Iris pigment epithelial cell (primary cell): ENCODE results near the gene IFT27.

Experiments used
- DNase-seq: peaks from one replicate; pipeline ENCODE4 v3.0.0-alpha.2; 2011; ENCODE audit warnings: low read depth

Gene IFT27

GRCh38 chr22:36775964-36776669 is at the start of gene IFT27:
Gene IFT27, minus strand, starts transcription at chr22:36776119. Its CDS starts 412 bp downstream, at chr22:36775707.
- DNase-seq: peak; percentile 100

GRCh38 chr22:36824655-36825054 is 48.7 kb upstream of the IFT27 start:
- DNase-seq: no peak

- peak; percentile 39 for DNase-seq
These were observed 47.4 kb upstream of the IFT27 start for GRCh38 chr22:36823186-36823839.

- no peak for DNase-seq
These were observed 46.7 kb upstream of the IFT27 start for GRCh38 chr22:36822581-36822980.

GRCh38 chr22:36819112-36819511 is 43.2 kb upstream of the IFT27 start:
- DNase-seq: no peak

GRCh38 chr22:36818010-36818642 is 42.2 kb upstream of the IFT27 start:
- DNase-seq: no peak

- DNase-seq: no peak
These were observed 41.6 kb upstream of the IFT27 start for GRCh38 chr22:36817525-36817848.

GRCh38 chr22:36816636-36817524 is 41.0 kb upstream of the IFT27 start, which contains the start of gene PVALB:
Gene PVALB, minus strand, starts transcription at chr22:36817035. Its CDS starts 30 bp downstream, at chr22:36817005.
- DNase-seq: peak; percentile 52

GRCh38 chr22:36816339-36816635 is 40.4 kb upstream of the IFT27 start:
- no peak for DNase-seq

GRCh38 chr22:36815558-36816338 is 39.8 kb upstream of the IFT27 start:
- no peak for DNase-seq

- no peak for DNase-seq
These were observed 38.9 kb upstream of the IFT27 start for GRCh38 chr22:36814801-36815200.

GRCh38 chr22:36811094-36811800 is 35.3 kb upstream of the IFT27 start:
- no peak for DNase-seq

- DNase-seq: no peak
These were observed 33.4 kb upstream of the IFT27 start for GRCh38 chr22:36809351-36809750.

- no peak for DNase-seq
These were observed 32.9 kb upstream of the IFT27 start for GRCh38 chr22:36808721-36809344.

- peak; percentile 6 for DNase-seq
These were observed 31.7 kb upstream of the IFT27 start for GRCh38 chr22:36807627-36808026.

- DNase-seq: no peak
These were observed 30.9 kb upstream of the IFT27 start for GRCh38 chr22:36806835-36807234.

GRCh38 chr22:36803358-36803757 is 27.4 kb upstream of the IFT27 start:
- DNase-seq: no peak

- no peak for DNase-seq
These were observed 22.8 kb upstream of the IFT27 start for GRCh38 chr22:36798674-36799066.

GRCh38 chr22:36797911-36798673 is 22.2 kb upstream of the IFT27 start:
- DNase-seq: no peak

- DNase-seq: no peak
These were observed 21.5 kb upstream of the IFT27 start for GRCh38 chr22:36797374-36797773.
